Tibial artery (tissue), 4 donors: ENCODE data around the gene TEX19.

Source experiments
- DNase-seq, 2 donors: peaks; one replicate each; pipeline ENCODE4 v3.0.0-alpha.2; 2019
- H3K27ac ChIP-seq, 2 donors: fragments of 200-600 bp; sonication (generic) in 1 of 2; 1 replicate in 1 of 2; 2 replicates in 1 of 2; pipeline ENCODE4 v1.5.1; 2018 to 2019; ENCODE audit warnings: mild to moderate bottlenecking in 1 of 2
- H3K27me3 ChIP-seq, 2 donors: fragments of 200-600 bp; sonication (generic) in 1 of 2; one replicate each; pipeline versions ENCODE4 v1.5.1 to v1.6.0; 2016 to 2019
- H3K36me3 ChIP-seq, 3 donors: fragments of 200-600 bp; sonication (generic) in 2 of 3; one replicate each; pipeline ENCODE4 v1.5.1; 2016 to 2019; ENCODE audit warnings: mild to moderate bottlenecking in 2 of 3
- H3K4me1 ChIP-seq, 4 donors: fragments of 200-600 bp; sonication (generic) in 2 of 4; 1 replicate in 3 of 4; 2 replicates in 1 of 4; pipeline ENCODE4 v1.5.1; 2016 to 2019
- H3K4me3 ChIP-seq, 2 donors: fragments of 200-600 bp; sonication (generic) in 1 of 2; 1 replicate in 1 of 2; 2 replicates in 1 of 2; pipeline ENCODE4 v1.5.1; 2018 to 2019; ENCODE audit warnings: mild to moderate bottlenecking in 2 of 2
- H3K9me3 ChIP-seq, 3 donors: fragments of 200-600 bp; sonication (generic) in 1 of 3; one replicate each; pipeline ENCODE4 v1.5.1; 2016 to 2019
- CTCF ChIP-seq, 2 experiments: fragments of 200-600 bp in 1 of 2; fragments of 450-650 bp in 1 of 2; IDR thresholded peaks; one replicate each; pipeline ENCODE4 v1.5.1; 2017 to 2019; ENCODE audit warnings: antibody characterized with exemption in 2 of 2, mild to moderate bottlenecking in 1 of 2, moderate library complexity in 1 of 2
- intact Hi-C: fragments of 100-400 bp; cut with DNase I; formaldehyde crosslinking; loops from one replicate; pipeline ENCODE4 v1.15.0; 2023; ENCODE audit warnings: low total_unique reads

TEX19 gene

DNA sequence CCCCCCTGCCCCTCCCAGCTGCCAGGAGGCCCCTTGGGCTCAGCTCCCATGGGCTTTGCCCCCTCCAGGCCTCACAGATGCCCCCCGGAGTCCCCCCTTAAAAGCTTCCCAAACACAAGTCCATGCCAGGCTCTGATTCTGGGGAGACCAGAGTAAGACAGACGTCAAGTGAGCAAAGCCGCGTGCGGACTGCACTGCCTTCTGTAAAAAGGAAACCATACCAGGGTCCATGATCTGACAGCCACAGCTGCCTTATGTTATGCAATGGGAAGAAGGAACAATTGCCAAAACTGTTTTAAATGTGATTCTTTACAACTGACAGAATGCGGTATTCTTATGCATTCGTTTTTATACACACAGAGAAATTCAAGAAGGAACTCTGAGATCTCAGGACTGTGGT, 41.2 kb downstream of the TEX19 start:
- DNase-seq, result no peak
- H3K27ac ChIP-seq, result no peak overlapping the region
- peaks cover 30 to 54% (median 42%) of the 10 kb centered on the region in 3 donors for H3K36me3 ChIP-seq
- H3K4me3 ChIP-seq, result no peak overlapping the region
- no peaks in the 10 kb centered on the region for H3K27me3 ChIP-seq
- H3K9me3 ChIP-seq, result no peaks in the 10 kb centered on the region
- H3K4me1 ChIP-seq, result peaks cover 0 to 10% (median 7%) of the 10 kb centered on the region in 4 donors
- intact Hi-C loops, result no loop called here
- TF ChIP-seq CTCF (IDR thresholded peaks at IDR 0.05), result no peak

DNA sequence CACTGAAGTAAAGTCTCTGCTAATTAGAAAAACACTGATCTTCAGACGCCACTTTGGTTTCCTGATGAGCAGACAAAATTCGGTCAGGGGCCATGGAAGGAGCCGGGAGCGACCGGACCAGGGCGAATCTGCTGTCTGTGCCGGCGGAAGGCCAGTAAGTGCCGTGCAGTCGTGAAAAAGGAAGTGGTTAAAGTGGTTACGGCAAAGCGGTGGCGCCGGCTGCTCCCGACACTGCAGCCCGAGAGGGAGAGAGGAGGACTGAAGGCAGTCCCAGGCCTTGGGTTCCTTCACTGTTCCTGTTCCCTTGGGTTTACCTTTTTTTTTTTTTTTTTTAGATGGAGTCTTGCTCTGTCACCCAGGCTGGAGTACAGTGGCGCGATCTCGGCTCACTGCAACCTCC, 41.8 kb downstream of the TEX19 start:
- Histone ChIP-seq H3K27me3 (no peaks in the 10 kb centered on the region), H3K4me3 (no peak overlapping the region), H3K9me3 (no peaks in the 10 kb centered on the region), H3K27ac (no peak overlapping the region), H3K36me3 (peaks cover 30 to 56% (median 41%) of the 10 kb centered on the region in 3 donors), H3K4me1 (peaks cover 0 to 10% (median 7%) of the 10 kb centered on the region in 4 donors)
- no peak for TF ChIP-seq CTCF (IDR thresholded peaks at IDR 0.05)
- intact Hi-C loops, result no loop called here
- peak in 1 of 2 donors; percentile 48 for DNase-seq

DNA sequence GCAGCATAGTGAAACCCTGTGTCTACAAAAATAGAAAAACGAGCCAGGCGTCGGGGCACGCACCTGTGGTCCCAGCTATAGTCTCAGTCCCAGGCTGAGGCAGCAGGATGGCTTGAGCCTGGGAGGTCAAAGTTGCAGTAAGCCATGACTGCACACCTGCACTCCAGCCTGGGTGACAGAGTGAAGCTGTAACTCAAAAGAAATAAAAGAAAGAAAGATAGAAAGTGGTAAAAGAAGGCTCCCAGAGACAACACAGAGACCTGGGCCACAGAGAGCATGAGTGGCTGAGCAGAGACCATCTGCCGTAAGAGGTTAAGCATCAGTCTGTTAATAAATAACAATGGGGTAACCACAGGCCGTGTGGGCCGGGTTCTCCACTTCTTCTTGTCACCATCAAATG, 43.8 kb downstream of the TEX19 start:
- peaks cover 30 to 67% (median 39%) of the 10 kb centered on the region in 3 donors for H3K36me3 ChIP-seq
- intact Hi-C loops, result no loop called here
- no peak for TF ChIP-seq CTCF (IDR thresholded peaks at IDR 0.05)

DNA sequence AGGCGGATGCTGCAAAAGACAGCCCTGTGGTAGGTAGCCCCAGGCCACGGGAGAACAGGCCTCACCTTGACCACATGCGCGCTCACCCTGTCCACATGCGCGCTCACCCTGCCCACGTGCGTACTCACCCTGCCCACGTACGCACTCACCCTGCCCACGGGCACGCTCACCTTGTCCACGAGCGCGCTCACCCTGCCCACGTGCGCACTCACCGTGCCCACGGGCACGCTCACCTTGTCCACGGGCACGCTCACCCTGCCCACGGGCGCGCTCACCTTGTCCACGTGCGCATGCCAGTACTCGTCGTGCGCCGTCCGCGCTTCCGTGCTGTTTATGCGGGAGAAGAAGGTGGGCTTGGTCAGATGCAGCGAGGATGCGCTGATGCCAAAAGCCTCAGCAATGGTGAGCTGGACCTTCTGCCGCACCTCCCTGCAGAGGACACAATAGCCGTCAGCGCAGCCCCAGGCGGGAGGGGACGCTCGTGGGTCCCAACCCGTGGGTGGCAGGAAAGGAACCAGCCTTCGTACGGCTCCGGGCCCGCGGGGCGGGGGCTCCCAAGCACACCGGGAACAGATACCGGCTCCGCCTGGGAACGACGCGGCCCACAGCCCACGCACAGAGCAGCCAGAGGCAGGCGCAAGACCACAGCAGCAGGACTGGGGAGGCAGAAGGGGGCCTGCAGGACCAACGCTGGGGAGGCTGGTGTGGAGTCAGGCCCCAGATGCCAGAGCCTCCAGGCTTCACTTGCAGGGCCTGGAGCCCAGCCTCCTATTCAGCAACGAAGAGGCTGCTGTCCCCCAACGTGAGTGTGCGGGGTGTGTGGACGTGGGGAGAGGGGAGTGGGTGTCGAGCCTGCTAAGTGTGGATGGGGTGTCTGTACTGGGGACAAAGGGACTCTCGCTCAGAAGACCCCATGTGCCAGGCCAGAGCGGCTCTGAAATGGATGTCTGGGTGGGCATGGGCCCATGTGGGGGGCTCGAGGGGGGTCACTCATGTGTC, 44.9 kb downstream of the TEX19 start:
- Histone ChIP-seq H3K4me3 (no peak overlapping the region), H3K9me3 (no peaks in the 10 kb centered on the region), H3K36me3 (peaks cover 32 to 73% (median 41%) of the 10 kb centered on the region in 3 donors), H3K27me3 (no peaks in the 10 kb centered on the region), H3K27ac (no peak overlapping the region), H3K4me1 (peaks cover 0 to 8% (median 6%) of the 10 kb centered on the region in 4 donors)
- TF ChIP-seq CTCF (IDR thresholded peaks at IDR 0.05), result no peak
- DNase-seq, result no peak
- intact Hi-C loops, result no loop called here

More for the DNA sequence above, 43.8 kb downstream of the TEX19 start:
- no peak overlapping the region for H3K27ac ChIP-seq
- DNase-seq, result no peak
- no peaks in the 10 kb centered on the region for H3K9me3 ChIP-seq
- H3K4me3 ChIP-seq, result no peak overlapping the region
- H3K27me3 ChIP-seq, result no peaks in the 10 kb centered on the region
- H3K4me1 ChIP-seq, result peaks cover 0 to 10% (median 7%) of the 10 kb centered on the region in 4 donors

DNA sequence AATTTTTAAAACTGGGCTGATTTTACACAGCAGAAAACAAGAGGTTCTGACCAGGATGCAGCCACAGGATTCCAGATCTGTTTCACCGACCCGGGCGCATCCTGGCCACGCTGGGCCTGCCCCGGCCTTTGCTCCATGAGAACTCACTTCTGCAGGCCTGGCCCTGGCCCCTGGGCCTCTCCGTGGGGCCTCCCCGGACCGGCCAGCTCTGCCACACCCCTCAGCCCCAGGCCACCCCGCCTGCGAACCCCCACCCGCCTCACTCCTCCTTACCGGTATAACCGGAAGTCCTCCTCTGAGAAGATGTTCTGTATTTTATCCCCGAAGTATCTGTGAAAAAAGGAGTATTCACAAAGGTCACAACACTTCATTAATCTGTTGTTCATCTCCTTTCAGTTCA, 46.0 kb downstream of the TEX19 start:
- Histone ChIP-seq H3K27me3 (no peaks in the 10 kb centered on the region), H3K27ac (no peak overlapping the region), H3K36me3 (peaks cover 38 to 80% (median 47%) of the 10 kb centered on the region in 3 donors), H3K4me3 (no peak overlapping the region), H3K9me3 (no peaks in the 10 kb centered on the region), H3K4me1 (no peaks in the 10 kb centered on the region)
- intact Hi-C loops, result no loop called here
- no peak for DNase-seq
- TF ChIP-seq CTCF (IDR thresholded peaks at IDR 0.05), result no peak
